Neural cell (in vitro differentiated cells): ENCODE results near the gene TMEFF2. TPM values are rescaled to one million over a fixed set of nuclear protein-coding genes. Genes with fewer than 3 reads are reported as not detected.

Source experiments
- H2AFZ ChIP-seq: fragments of 200-600, 300-800 bp; sonication (generic), shearing (Covaris generic); 2 replicates; pipeline ENCODE4 v1.6.0; 2014; ENCODE audit warnings: low read depth, mild to moderate bottlenecking, antibody characterized with exemption, low read length, moderate library complexity
- H3F3A ChIP-seq: fragments of 200-600 bp; shearing (Covaris generic); 2 replicates; pipeline ENCODE4 v1.6.1; 2016; ENCODE audit warnings: mild to moderate bottlenecking, moderate library complexity, mixed read lengths, antibody characterized with exemption, low read length; ENCODE audit not compliant: insufficient read depth, poor library complexity, severe bottlenecking
- H3K27ac ChIP-seq: fragments of 200-600, 300-800 bp; sonication (generic), shearing (Covaris generic); 2 replicates; pipeline ENCODE4 v1.5.1; 2014; ENCODE audit warnings: mild to moderate bottlenecking, low read length, moderate library complexity
- H3K27me3 ChIP-seq: fragments of 300-800, 200-600 bp; sonication (generic), shearing (Covaris generic); 2 replicates; pipeline ENCODE4 v1.6.0; 2014; ENCODE audit warnings: mild to moderate bottlenecking, low read depth, low read length, moderate library complexity; ENCODE audit not compliant: insufficient read depth
- H3K36me3 ChIP-seq: fragments of 300-800, 200-600 bp; sonication (generic), shearing (Covaris generic); 2 replicates; pipeline ENCODE4 v1.5.1; 2014; ENCODE audit warnings: mild to moderate bottlenecking, antibody characterized with exemption, low read length, moderate library complexity; ENCODE audit not compliant: insufficient read depth
- H3K4me2 ChIP-seq: fragments of 300-800, 200-600 bp; sonication (generic), shearing (Covaris generic); 2 replicates; pipeline ENCODE4 v1.6.0; 2014; ENCODE audit warnings: mild to moderate bottlenecking, low read length
- H3K4me3 ChIP-seq: fragments of 300-800, 200-600 bp; sonication (generic), shearing (Covaris generic); 2 replicates; pipeline ENCODE4 v1.5.1; 2014; ENCODE audit warnings: mild to moderate bottlenecking, low read length, moderate library complexity
- H3K79me2 ChIP-seq: fragments of 200-600 bp; shearing (Covaris generic); replicated peaks from 2 replicates; pipeline ENCODE4 v1.6.0; 2014; ENCODE audit warnings: mild to moderate bottlenecking, low read length, moderate library complexity; ENCODE audit not compliant: insufficient read depth
- H3K9ac ChIP-seq: fragments of 300-800, 200-600 bp; sonication (generic), shearing (Covaris generic); 2 replicates; pipeline ENCODE4 v1.6.1; 2016; ENCODE audit warnings: mild to moderate bottlenecking, low read length, mixed read lengths
- H3K9me2 ChIP-seq: fragments of 200-600 bp; shearing (Covaris generic); 2 replicates; pipeline ENCODE4 v1.6.1; 2016; ENCODE audit warnings: mild to moderate bottlenecking, low read length, mixed read lengths; ENCODE audit not compliant: insufficient read depth
- H3K9me3 ChIP-seq: fragments of 200-600, 300-800 bp; sonication (generic), shearing (Covaris generic); 2 replicates; pipeline ENCODE4 v1.6.1; 2016; ENCODE audit warnings: mild to moderate bottlenecking, mixed run types, low read length, moderate library complexity, mixed read lengths
- H4K20me1 ChIP-seq: fragments of 200-600 bp; shearing (Covaris generic); 2 replicates; pipeline ENCODE4 v1.6.1; 2016; ENCODE audit warnings: mild to moderate bottlenecking, mixed run types; ENCODE audit not compliant: insufficient read depth
- EP300 ChIP-seq: fragments of 450-650 bp; conservative IDR thresholded peaks from 2 replicates; pipeline ENCODE4 v1.6.1; 2014; ENCODE audit warnings: antibody characterized with exemption, mild to moderate bottlenecking, moderate library complexity; ENCODE audit not compliant: poor library complexity, severe bottlenecking
- EZH2 ChIP-seq: fragments of 200-600, 300-800 bp; shearing (Covaris generic), sonication (generic); IDR thresholded peaks from 2 replicates; pipeline ENCODE4 v1.6.1; 2014; ENCODE audit warnings: antibody characterized with exemption, low read length, borderline replicate concordance, mild to moderate bottlenecking; ENCODE audit not compliant: insufficient read depth, poor library complexity, severe bottlenecking
- MXI1 ChIP-seq: fragments of 450-650 bp; conservative IDR thresholded peaks from 2 replicates; pipeline ENCODE4 v1.6.1; 2014; ENCODE audit warnings: antibody characterized with exemption, mild to moderate bottlenecking; ENCODE audit not compliant: poor library complexity, severe bottlenecking
- POLR2AphosphoS5 ChIP-seq: IDR thresholded peaks from 2 replicates; pipeline ENCODE4 v1.6.1; 2012
- RAD21 ChIP-seq: fragments of 450-650 bp; conservative IDR thresholded peaks from 2 replicates; pipeline ENCODE4 v1.6.1; 2014; ENCODE audit warnings: antibody characterized with exemption, mild to moderate bottlenecking, moderate library complexity
- SMC3 ChIP-seq: fragments of 450-650 bp; conservative IDR thresholded peaks from 2 replicates; pipeline ENCODE4 v1.6.1; 2014; ENCODE audit warnings: antibody characterized with exemption, mild to moderate bottlenecking, moderate library complexity; ENCODE audit not compliant: poor library complexity
- TAF1 ChIP-seq: IDR thresholded peaks from 2 replicates; pipeline ENCODE4 v1.6.1; 2012; ENCODE audit warnings: low read depth
- polyA plus RNA-seq: library from polyadenylated mRNA; depleted of rRNA; stranded (reverse); fragments of >200 nt; gene quantifications from 2 replicates; pipeline ENCODE4 v1.2.3, GENCODE V29; 2014
- TF ChIP-seq, protein P1 (sequence below): IDR thresholded peaks from 2 replicates; pipeline ENCODE4 v1.6.1; 2012; ENCODE audit warnings: borderline replicate concordance
- TF ChIP-seq, protein P2 (sequence below): fragments of 450-650 bp; IDR thresholded peaks from 2 replicates; pipeline ENCODE4 v1.5.1; 2014; ENCODE audit warnings: antibody characterized with exemption, mild to moderate bottlenecking, moderate library complexity; ENCODE audit not compliant: poor library complexity, severe bottlenecking

The TMEFF2 gene
- polyA plus RNA-seq, 1 donor from 2014 or later = 24.6 TPM

DNA sequence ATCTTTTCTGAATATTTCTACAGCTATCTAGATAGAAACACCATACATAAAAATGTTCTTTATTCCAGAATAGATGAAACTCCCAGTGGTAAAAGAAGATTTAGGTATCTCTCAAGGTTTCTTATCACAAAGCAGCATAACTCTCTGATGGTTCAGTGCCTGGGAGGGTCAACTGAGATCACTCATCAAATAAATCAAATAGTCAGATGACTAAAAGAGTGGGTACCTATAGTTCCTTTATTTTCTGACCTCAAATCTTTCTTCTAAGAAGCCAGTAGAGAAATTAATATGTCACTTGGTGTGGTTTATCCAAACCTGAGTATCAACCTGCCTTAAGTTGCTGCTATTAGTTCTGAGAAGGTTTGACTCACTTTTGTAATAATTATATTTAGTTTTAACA is 120.9 kb downstream of the TMEFF2 start:
- Histone ChIP-seq H3F3A (no peaks in the 10 kb centered on the region), H3K9me2 (no peaks in the 10 kb centered on the region), H3K27me3 (no peaks in the 10 kb centered on the region), H3K79me2 (no peaks in the 10 kb centered on the region), H3K4me3 (no peak overlapping the region), H3K4me2 (no peak overlapping the region), H2AFZ (no peak overlapping the region), H3K27ac (no peak overlapping the region), H4K20me1 (no peaks in the 10 kb centered on the region), H3K9me3 (no peaks in the 10 kb centered on the region), H3K9ac (no peak overlapping the region), H3K36me3 (no peaks in the 10 kb centered on the region)
- TF ChIP-seq SMC3 = no peak
- TF ChIP-seq POLR2AphosphoS5 = no peak
- TF ChIP-seq, protein P1, sequence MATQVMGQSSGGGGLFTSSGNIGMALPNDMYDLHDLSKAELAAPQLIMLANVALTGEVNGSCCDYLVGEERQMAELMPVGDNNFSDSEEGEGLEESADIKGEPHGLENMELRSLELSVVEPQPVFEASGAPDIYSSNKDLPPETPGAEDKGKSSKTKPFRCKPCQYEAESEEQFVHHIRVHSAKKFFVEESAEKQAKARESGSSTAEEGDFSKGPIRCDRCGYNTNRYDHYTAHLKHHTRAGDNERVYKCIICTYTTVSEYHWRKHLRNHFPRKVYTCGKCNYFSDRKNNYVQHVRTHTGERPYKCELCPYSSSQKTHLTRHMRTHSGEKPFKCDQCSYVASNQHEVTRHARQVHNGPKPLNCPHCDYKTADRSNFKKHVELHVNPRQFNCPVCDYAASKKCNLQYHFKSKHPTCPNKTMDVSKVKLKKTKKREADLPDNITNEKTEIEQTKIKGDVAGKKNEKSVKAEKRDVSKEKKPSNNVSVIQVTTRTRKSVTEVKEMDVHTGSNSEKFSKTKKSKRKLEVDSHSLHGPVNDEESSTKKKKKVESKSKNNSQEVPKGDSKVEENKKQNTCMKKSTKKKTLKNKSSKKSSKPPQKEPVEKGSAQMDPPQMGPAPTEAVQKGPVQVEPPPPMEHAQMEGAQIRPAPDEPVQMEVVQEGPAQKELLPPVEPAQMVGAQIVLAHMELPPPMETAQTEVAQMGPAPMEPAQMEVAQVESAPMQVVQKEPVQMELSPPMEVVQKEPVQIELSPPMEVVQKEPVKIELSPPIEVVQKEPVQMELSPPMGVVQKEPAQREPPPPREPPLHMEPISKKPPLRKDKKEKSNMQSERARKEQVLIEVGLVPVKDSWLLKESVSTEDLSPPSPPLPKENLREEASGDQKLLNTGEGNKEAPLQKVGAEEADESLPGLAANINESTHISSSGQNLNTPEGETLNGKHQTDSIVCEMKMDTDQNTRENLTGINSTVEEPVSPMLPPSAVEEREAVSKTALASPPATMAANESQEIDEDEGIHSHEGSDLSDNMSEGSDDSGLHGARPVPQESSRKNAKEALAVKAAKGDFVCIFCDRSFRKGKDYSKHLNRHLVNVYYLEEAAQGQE = no peak
- no peak for TF ChIP-seq TAF1
- TF ChIP-seq EP300 = no peak

DNA sequence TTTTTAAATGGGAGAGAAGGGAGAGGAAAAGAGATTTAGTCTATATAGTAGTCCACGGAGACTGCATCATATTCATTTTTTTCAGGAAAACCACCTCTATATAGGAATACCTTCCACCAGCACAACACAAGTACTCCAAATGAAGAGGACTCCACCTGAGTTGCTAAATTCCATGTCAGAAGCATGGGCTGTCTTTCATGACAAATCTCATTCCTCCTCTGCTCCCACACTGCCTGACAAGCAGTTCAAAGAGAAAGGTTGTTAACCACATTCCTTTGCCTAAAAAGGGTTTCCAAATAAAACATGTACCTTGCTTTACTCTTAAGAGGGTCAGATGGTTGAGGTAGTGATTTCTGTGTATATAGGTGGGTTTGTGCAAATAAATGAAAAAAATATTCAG is 122.0 kb downstream of the TMEFF2 start:
- no peaks in the 10 kb centered on the region for H3K36me3 ChIP-seq
- TF ChIP-seq, protein P1 = no peak
- no peak for TF ChIP-seq TAF1
- TF ChIP-seq EP300 = no peak
- TF ChIP-seq MXI1 = no peak
- no peak for TF ChIP-seq SMC3
- no peak for TF ChIP-seq POLR2AphosphoS5
- TF ChIP-seq, protein P2, sequence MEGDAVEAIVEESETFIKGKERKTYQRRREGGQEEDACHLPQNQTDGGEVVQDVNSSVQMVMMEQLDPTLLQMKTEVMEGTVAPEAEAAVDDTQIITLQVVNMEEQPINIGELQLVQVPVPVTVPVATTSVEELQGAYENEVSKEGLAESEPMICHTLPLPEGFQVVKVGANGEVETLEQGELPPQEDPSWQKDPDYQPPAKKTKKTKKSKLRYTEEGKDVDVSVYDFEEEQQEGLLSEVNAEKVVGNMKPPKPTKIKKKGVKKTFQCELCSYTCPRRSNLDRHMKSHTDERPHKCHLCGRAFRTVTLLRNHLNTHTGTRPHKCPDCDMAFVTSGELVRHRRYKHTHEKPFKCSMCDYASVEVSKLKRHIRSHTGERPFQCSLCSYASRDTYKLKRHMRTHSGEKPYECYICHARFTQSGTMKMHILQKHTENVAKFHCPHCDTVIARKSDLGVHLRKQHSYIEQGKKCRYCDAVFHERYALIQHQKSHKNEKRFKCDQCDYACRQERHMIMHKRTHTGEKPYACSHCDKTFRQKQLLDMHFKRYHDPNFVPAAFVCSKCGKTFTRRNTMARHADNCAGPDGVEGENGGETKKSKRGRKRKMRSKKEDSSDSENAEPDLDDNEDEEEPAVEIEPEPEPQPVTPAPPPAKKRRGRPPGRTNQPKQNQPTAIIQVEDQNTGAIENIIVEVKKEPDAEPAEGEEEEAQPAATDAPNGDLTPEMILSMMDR = no peak
- TF ChIP-seq EZH2 = no peak
- TF ChIP-seq RAD21 = no peak
- no peaks in the 10 kb centered on the region for H3K79me2 ChIP-seq
- H3K9me3 ChIP-seq = no peaks in the 10 kb centered on the region
- no peak overlapping the region for H3K4me2 ChIP-seq
- no peak overlapping the region for H2AFZ ChIP-seq
- H3K4me3 ChIP-seq = no peak overlapping the region
- H3K27ac ChIP-seq = no peak overlapping the region
- no peaks in the 10 kb centered on the region for H3F3A ChIP-seq
- no peaks in the 10 kb centered on the region for H3K27me3 ChIP-seq
- no peaks in the 10 kb centered on the region for H3K9me2 ChIP-seq
- no peak overlapping the region for H3K9ac ChIP-seq
- no peaks in the 10 kb centered on the region for H4K20me1 ChIP-seq
